ENCODE data around the gene SYNE1. TPM values are rescaled to one million over a fixed set of nuclear protein-coding genes. Genes with fewer than 3 reads are reported as not detected.

The SYNE1 gene
- total and polyA plus RNA-seq, 10 of the 15 experiments (the other 5 are each of a cell fraction or from before 2014, with no cell fraction given) = 2.3 to 28.7 (median 14.1) TPM

- no peaks in the 10 kb centered on the region for H4K20me1 ChIP-seq (ENCODE audit: control insufficient read depth, insufficient read depth)
- POLR2A ChIA-PET = no interaction called here
- SMC1A ChIA-PET (ENCODE audit: uncharacterized antibody, unreplicated experiment) = no interaction called here
- in situ Hi-C loops (cut with MboI) (no loop called here), intact Hi-C loops (cut with micrococcal nuclease; ENCODE audit: unreplicated experiment) (no loop called here)
- no peak for ATAC-seq
- no peak overlapping the region for H3K4me3 ChIP-seq
- no peaks in the 10 kb centered on the region for H3K9me3 ChIP-seq (replicated peaks; ENCODE audit: control insufficient read depth, insufficient read depth, low read length)
- BruUV-seq (replicated peaks) = no TSS peak
- RAD21 ChIA-PET (ENCODE audit: unreplicated experiment) = interaction anchor here (1.5 kb wide), 1 partner anchor 9 kb away, joined by 3 read pairs; no protein-coding TSS in a partner anchor
- DNase-seq (ENCODE audit: low read depth, low spot score) = no peak
- no peak overlapping the region for H3K4me2 ChIP-seq (ENCODE audit: control insufficient read depth, insufficient read depth)
- no peak for TF ChIP-seq HDAC2 (IDR thresholded peaks at IDR 0.05)
- no peak for TF ChIP-seq MEF2B (IDR thresholded peaks at IDR 0.05; ENCODE audit: partially characterized antibody, poor library complexity, severe bottlenecking)
- no peak for TF ChIP-seq DPF2 (IDR thresholded peaks at IDR 0.05)
- no peak for TF ChIP-seq ZNF274 (IDR thresholded peaks at IDR 0.05; ENCODE audit: insufficient read depth, insufficient read length)
- no peak for TF ChIP-seq SMC3 (IDR thresholded peaks at IDR 0.05; ENCODE audit: borderline replicate concordance, low read length)
- TF ChIP-seq REST (IDR thresholded peaks at IDR 0.05; ENCODE audit: low read depth, low read length) = no peak
- TF ChIP-seq ATF7 (IDR thresholded peaks at IDR 0.05; ENCODE audit: low read depth) = no peak
- TF ChIP-seq PAX8 (IDR thresholded peaks at IDR 0.05) = no peak
- no peak for TF ChIP-seq GABPA (IDR thresholded peaks at IDR 0.05; ENCODE audit: low read depth)
- no peak for TF ChIP-seq BCLAF1 (IDR thresholded peaks at IDR 0.05)
- no peak for TF ChIP-seq HCFC1 (IDR thresholded peaks at IDR 0.05; ENCODE audit: low read length)
- no peak for TF ChIP-seq MTA2 (IDR thresholded peaks at IDR 0.05; ENCODE audit: low read depth)
- 67% methylated on average over 4 of the region's 4 CpGs for WGBS (ENCODE audit: insufficient coverage, insufficient replicate concordance, low lambda C conversion rate, missing lambda C conversion rate)
- CTCF ChIA-PET = interaction anchor here (4.9 kb wide), 1 partner anchor 37 kb away, joined by 48 read pairs; no protein-coding TSS in a partner anchor
- H3K27ac ChIP-seq (ENCODE audit: control insufficient read depth, insufficient read depth) = no peak overlapping the region
- no peaks in the 10 kb centered on the region for H3K36me3 ChIP-seq (ENCODE audit: control insufficient read depth in 2 of 2, insufficient read depth in 2 of 2, low read length in 1 of 2)
- no peak for FAIRE-seq
- no peak overlapping the region for H3K9ac ChIP-seq (ENCODE audit: control insufficient read depth, insufficient read depth, low read length)
- H2AFZ ChIP-seq (ENCODE audit: control insufficient read depth, low read depth, low read length) = no peak overlapping the region
- no peaks in the 10 kb centered on the region for H3K79me2 ChIP-seq (ENCODE audit: control insufficient read depth, insufficient read depth, low read length)
- H3K4me1 ChIP-seq (ENCODE audit: control insufficient read depth, insufficient read depth, low read length) = no peaks in the 10 kb centered on the region
- no peaks in the 10 kb centered on the region; a peak in 1 of 4 replicates for H3K27me3 ChIP-seq (replicated peaks in 1 of 2; ENCODE audit: control insufficient read depth in 2 of 2, insufficient read depth in 2 of 2, low read length in 1 of 2)
Observed at GRCh38 chr6:152334555-152334954, 302.6 kb downstream of the SYNE1 start.
